ENCODE data around the gene FAN1. TPM values are rescaled to one million over a fixed set of nuclear protein-coding genes. Genes with fewer than 3 reads are reported as not detected.

The FAN1 gene
- total RNA-seq, 1 donor from 2014 or later = 32.3 TPM

- TF ChIP-seq, protein P1, sequence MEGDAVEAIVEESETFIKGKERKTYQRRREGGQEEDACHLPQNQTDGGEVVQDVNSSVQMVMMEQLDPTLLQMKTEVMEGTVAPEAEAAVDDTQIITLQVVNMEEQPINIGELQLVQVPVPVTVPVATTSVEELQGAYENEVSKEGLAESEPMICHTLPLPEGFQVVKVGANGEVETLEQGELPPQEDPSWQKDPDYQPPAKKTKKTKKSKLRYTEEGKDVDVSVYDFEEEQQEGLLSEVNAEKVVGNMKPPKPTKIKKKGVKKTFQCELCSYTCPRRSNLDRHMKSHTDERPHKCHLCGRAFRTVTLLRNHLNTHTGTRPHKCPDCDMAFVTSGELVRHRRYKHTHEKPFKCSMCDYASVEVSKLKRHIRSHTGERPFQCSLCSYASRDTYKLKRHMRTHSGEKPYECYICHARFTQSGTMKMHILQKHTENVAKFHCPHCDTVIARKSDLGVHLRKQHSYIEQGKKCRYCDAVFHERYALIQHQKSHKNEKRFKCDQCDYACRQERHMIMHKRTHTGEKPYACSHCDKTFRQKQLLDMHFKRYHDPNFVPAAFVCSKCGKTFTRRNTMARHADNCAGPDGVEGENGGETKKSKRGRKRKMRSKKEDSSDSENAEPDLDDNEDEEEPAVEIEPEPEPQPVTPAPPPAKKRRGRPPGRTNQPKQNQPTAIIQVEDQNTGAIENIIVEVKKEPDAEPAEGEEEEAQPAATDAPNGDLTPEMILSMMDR (IDR thresholded peaks at IDR 0.05; ENCODE audit: unreplicated experiment) = no peak
- Mint-ChIP-seq H3K9me3 (peaks cover 12% of the 10 kb centered on the region), H3K4me3 (peak overlapping the region; percentile 78), H3K27me3 (ENCODE audit: low read depth) (no peaks in the 10 kb centered on the region), H3K4me1 (peaks cover 17% of the 10 kb centered on the region), H3K36me3 (no peaks in the 10 kb centered on the region), H3K27ac (peak overlapping the region; percentile 93)
- no peak for DNase-seq (ENCODE audit: low spot score in 2 of 2, unreplicated experiment in 2 of 2)
These were observed 88.6 kb downstream of the FAN1 start for GRCh38 chr15:30992249-30992864.

Other genes with a start within 250 kb of the FAN1 start
- gene MTMR10, start 87.7 kb downstream of the FAN1 start, total RNA-seq = 22.3 to 24.7 TPM (median 23.6 TPM) in 3 replicates
- gene TRPM1, start 197.8 kb downstream of the FAN1 start, total RNA-seq = not detected in 3 replicates

Measured in mesothelial cell of epicardium (in vitro differentiated cells).